GM19467 (cell line): ENCODE data around the gene DPYSL3.
"Not testable (repeated sequence)": the region's sequence is repeated elsewhere in the genome, so short reads cannot be mapped to it uniquely, and the experiment has no call there.

Experiments used
- ATAC-seq: cut with Tn5 transposase; IDR thresholded peaks from one replicate; pipeline ENCODE4 v1.9.1; 2021; ENCODE audit warnings: mild to moderate bottlenecking, moderate library complexity; ENCODE audit not compliant: unreplicated experiment

DPYSL3 gene

GRCh38 chr5:147373328-147373727 lies 136.5 kb downstream of the DPYSL3 start:
- ATAC-seq: no peak

GRCh38 chr5:147372191-147372590 lies 137.7 kb downstream of the DPYSL3 start:
- no peak for ATAC-seq

- no peak for ATAC-seq
Observed at GRCh38 chr5:147371290-147371689, 138.6 kb downstream of the DPYSL3 start.

GRCh38 chr5:147369742-147370374 lies 140.0 kb downstream of the DPYSL3 start:
- ATAC-seq: no peak

- ATAC-seq: not testable (repeated sequence)
Observed at GRCh38 chr5:147367381-147367780, 142.5 kb downstream of the DPYSL3 start.

GRCh38 chr5:147361441-147362175 lies 148.3 kb downstream of the DPYSL3 start:
- ATAC-seq: no peak

GRCh38 chr5:147360816-147361215 lies 149.1 kb downstream of the DPYSL3 start:
- ATAC-seq: no peak

- no peak for ATAC-seq
Observed at GRCh38 chr5:147359581-147359980, 150.3 kb downstream of the DPYSL3 start.

- ATAC-seq: no peak
Observed at GRCh38 chr5:147359101-147359500, 150.8 kb downstream of the DPYSL3 start.

- ATAC-seq: no peak
Observed at GRCh38 chr5:147349241-147349640, 160.6 kb downstream of the DPYSL3 start.

GRCh38 chr5:147348451-147348850 lies 161.4 kb downstream of the DPYSL3 start:
- no peak for ATAC-seq

- ATAC-seq: no peak
Observed at GRCh38 chr5:147348046-147348445, 161.8 kb downstream of the DPYSL3 start.

GRCh38 chr5:147346006-147346561 lies 163.8 kb downstream of the DPYSL3 start:
- ATAC-seq: no peak

GRCh38 chr5:147344861-147345260 lies 165.0 kb downstream of the DPYSL3 start:
- no peak for ATAC-seq

GRCh38 chr5:147341345-147341744 lies 168.5 kb downstream of the DPYSL3 start:
- ATAC-seq: no peak

GRCh38 chr5:147340941-147341340 lies 168.9 kb downstream of the DPYSL3 start:
- no peak for ATAC-seq
